HG03045 (cell line): ENCODE results near the gene ARHGAP36.

Source experiments
- ATAC-seq: cut with Tn5 transposase; IDR thresholded peaks from one replicate; pipeline ENCODE4 v1.9.1; 2021; ENCODE audit warnings: mild to moderate bottlenecking, moderate library complexity; ENCODE audit not compliant: unreplicated experiment

The ARHGAP36 gene, protein sequence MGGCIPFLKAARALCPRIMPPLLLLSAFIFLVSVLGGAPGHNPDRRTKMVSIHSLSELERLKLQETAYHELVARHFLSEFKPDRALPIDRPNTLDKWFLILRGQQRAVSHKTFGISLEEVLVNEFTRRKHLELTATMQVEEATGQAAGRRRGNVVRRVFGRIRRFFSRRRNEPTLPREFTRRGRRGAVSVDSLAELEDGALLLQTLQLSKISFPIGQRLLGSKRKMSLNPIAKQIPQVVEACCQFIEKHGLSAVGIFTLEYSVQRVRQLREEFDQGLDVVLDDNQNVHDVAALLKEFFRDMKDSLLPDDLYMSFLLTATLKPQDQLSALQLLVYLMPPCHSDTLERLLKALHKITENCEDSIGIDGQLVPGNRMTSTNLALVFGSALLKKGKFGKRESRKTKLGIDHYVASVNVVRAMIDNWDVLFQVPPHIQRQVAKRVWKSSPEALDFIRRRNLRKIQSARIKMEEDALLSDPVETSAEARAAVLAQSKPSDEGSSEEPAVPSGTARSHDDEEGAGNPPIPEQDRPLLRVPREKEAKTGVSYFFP

DNA sequence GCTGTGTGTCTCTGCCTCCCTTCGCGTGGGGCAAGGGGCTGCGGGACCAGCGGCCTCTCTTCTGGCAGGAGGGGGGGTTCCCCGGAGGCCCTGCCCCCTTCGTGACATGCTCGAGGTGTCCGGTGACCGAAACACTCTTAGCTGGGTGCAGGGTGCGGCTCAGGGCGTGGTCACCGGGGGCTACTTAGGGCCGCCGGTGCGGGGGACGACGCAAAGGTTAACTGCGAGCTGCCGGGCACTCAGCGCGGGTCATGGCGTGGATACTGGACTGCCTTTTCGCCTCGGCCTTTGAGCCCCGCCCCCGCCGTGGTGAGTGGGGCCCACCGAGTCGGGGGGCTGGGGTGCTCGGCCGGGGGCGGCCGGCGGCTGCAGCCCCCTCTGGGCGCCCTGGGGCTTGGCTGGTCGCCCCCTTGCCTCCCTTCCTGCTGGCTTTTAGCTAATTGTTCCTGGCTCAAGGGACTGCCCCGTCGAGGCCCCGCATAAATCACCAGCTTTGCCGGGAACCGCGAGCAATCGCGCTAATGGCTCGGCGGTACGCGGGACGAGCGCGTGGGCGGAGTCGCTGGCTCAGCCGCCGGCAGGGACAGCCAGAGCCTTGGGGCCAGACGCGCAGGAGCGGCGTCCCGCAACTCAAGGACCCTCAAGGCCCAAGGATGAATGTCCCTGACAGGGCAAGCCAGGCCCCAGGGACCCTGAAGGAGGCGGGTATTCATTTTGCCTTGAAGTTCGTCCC lies at the start of gene ARHGAP36:
Gene ARHGAP36 (plus strand): TSS at position 211 of the 733 bp plus-strand sequence. CDS start 23,320 bp downstream, outside the sequence.
- no peak for ATAC-seq

DNA sequence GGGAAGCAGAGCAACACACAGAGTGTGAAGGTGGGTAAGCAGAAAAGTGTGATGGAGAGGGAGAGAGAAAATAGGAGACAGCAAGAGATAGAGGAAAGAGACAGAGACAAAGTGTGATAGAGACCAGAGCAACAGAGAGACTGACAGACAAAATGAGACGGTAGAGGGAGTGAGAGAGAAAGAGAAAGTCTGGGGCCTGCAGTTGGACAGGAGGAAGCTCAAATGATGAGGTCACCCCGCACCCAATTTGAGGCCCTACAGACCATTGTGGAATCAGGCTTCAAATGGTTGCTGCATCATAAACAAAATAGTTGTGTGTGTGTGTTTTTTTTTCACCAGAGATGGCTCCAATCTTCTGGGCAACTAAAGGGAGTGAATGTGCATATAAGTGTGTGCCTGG lies 48.0 kb upstream of the ARHGAP36 start:
- ATAC-seq, result no peak

DNA sequence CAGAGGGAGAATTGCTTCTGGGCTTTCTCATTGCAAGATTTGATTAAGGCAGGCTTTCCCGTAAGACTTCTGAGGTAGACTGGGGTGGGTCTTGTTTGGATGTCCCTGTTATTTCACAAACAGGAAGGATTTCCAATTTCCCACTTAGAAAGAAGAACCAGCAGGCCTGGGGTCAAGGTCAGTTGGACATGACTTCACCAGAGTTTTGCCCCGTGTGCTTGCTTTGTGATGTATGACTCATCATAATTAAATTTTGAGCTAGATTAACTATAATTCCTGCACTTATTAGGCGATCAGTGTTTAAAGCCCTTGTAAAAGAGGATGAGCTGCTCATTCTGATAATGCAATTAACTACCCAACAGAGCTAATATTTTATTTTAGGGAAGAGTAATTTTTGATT lies 32.8 kb upstream of the ARHGAP36 start:
- no peak for ATAC-seq

DNA sequence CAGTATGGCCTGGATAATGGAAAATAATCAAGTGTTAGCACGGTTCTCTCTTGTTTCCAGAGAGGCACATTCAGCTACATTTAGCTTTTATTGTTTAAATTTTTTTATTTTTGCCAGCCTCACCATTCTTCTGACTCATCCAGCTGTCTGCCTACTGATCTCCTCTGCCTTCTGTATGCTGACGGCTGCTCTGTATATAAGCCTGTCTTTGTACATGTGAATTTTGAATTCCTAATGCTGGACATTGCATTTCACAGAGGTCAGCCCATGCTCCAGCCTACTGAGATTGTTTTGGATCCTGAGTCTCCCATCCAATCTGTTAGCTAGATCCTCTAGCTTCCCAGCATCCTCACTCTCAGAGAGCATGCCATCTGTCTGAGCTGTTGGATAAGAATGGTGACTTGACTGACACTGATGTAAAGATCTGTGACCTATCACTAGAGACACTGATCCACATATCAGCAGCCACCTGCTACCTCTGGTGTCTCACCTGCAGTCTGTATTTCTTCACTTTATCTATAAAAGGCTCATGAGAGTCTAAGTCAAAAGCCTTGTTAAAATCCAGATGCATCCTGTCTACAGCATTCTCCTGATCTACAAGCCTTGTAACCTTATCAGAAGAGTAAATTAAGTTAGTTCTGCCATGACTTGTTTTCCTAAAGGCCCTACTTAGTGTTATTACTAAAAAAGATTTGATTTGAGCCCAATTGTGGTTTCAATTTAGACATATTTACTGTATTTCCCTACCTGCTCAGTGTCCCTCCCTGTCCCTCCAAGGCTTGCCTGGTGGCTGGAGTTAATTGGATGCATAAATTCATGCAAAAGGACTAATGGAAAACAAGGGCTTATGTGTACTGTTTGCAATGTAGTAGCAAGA lies 25.6 kb upstream of the ARHGAP36 start:
- ATAC-seq, result no peak

DNA sequence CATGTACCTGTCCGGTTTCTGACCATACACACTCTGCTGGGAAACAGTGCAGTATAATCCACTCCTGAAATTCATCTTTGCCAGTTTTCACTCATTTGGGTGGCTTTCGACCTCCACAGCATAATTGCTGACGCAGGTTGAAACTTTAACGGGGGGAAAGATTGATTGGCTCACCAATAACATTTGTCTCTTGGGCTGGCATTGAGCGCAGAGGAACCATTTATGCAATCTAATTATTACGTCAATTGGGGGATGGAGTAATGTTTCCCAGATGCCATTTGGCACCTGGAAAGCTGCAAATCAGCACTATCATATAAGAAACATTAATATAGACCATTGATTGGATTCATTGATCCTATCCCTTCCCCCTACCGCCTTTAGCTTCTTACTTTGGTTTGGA lies 24.1 kb upstream of the ARHGAP36 start:
- ATAC-seq, result no peak

DNA sequence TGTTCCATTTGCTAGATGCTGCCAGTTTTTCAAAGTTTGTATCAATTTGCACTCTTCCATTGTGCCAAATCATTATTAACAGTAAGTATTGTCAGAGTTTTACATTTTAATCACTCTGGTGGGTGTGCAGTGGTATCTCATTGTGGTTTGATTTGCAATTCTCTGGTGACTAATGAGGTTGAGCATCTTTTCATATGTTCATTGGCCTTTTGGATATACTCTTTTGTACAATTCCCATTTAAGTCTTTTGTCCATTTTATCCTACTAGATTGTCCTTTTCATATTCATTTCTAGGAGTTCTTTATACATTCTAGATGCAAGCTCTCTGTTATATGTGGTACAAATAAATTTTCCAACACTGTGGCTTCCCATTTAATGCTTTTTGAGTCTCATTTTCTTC lies 17.4 kb upstream of the ARHGAP36 start:
- no peak for ATAC-seq

DNA sequence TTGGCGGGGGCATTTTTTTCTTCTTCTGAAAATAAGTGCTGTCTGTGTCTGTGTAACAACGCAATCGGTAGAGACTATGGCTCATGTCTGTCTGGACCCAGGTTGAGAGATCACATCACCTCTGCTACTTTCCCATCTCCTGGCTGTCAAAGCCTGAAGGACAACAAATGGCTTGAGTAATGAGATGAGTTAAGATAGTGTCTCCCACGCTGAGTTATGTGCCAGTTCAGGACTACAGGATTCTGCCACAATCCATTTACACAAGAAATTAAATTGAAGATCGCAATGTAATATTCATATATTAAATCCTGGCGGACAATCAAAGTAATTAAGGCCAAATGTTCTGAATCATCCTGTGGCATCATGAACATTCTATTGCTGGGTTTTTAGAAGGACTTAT lies 16.5 kb upstream of the ARHGAP36 start:
- no peak for ATAC-seq

DNA sequence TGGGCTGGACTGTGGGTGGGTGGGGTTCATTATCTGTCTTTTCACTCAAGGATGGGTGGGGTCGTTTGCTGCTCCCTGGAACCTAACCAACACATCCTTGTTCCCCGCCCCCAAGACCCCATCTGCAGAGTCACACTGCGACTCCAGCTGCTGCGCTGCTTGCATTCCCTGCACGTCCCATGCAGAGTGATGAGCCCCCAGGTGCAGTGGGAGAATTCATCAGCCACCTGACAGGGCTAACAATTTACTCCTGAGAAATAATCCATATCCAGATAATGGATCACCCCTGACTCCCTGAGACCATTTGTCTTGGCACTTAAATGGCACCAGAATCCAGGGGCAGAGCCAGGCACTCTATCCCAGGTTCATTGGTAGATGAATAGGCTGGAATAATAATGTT lies 12.4 kb upstream of the ARHGAP36 start:
- no peak for ATAC-seq

DNA sequence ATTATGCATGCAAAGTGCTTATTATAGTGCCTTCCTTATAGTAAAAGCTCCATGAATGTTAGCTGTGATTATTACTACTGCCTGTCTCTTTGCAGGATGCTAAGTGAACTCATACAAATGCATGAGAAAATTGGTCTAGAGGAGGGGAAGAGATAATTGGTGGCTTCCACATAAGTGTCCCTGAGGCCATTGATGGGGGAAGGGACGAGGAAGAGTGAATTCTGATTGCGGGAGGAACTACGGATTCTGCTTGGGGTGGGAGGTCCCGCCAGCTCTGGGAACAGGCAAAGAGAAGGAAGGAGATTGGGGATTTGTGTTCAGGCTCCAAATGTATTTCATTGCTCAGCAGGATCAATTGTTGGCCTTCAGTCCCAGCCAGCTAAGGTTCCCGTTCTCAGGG lies 11.6 kb upstream of the ARHGAP36 start:
- ATAC-seq, result no peak

DNA sequence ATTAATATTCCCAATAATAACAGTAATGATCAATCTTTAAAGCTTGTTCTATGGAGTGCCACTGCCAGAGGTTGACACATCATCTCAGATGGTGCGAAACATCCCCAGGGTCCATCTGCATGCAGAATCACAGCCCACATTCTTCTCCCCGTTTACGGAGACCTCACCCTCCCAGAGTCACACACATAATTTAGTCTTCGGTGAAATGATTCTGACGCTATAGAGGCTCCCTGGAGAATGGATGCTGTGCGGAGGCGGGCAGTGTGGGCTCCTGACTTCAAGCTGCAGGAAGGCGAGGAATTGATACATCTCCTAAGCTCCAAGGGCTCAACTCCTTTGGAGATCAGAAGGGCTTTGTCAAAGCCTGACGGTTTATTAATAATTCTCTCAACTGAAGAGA lies 11.0 kb upstream of the ARHGAP36 start:
- ATAC-seq, result no peak

DNA sequence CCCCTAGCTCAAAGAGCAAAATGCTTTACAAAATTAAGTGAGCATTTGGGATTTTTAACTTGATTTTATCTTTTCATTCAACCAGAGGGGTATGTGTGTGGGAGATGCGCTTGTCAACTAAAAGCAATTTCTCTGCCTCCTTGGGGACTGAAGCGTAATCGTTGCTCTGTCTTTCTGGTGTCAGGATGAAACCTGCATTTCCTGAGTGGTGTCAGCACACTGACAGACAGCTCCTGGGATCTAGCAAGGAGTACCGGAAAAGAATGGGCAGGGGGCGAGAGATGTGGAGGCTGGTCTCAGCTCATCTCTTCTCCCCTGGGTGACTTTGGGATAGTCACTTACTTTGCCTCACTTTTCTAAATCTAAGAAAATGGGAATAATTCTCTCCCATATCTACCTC lies 5.1 kb upstream of the ARHGAP36 start:
- no peak for ATAC-seq

DNA sequence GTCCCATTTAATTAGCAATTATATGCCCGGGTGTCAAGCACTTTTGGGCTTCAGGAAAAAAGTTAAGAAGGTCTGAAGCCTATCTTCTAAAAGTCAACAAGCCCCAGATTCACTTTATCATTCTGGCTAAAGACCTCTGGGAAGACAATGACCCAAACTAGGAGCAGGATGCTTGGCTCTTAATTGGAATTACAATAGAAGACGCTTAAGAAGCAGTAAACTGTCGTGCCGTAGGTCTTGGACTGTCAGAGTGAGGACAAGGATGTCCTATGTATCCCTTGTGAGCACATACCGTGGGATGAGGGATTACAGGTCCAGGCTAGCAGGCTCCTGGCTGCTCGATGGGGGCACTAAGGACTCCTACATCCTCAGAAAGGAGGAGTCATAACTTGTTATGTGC lies 3.2 kb upstream of the ARHGAP36 start:
- ATAC-seq, result no peak

DNA sequence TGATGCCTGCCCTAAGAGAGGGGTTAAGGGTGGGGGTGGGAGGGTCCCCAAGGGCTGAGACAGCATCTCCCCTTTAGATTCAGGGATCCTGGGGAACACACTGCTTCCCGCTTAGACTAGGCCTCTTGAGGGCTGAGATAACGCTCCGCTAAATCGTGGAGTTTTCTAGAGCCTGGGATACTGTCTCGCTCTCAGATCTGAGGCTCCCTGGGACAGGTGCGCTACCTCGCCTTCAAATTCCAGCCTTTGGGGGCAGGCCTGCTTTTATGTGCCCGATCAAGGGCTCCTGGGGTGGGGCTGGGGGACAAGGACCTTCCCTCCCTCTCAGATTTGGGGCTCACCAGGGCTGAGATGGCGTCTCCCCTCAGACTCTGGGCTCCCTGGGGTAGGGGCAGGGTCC lies 440 bp upstream of the ARHGAP36 start:
- ATAC-seq, result no peak

DNA sequence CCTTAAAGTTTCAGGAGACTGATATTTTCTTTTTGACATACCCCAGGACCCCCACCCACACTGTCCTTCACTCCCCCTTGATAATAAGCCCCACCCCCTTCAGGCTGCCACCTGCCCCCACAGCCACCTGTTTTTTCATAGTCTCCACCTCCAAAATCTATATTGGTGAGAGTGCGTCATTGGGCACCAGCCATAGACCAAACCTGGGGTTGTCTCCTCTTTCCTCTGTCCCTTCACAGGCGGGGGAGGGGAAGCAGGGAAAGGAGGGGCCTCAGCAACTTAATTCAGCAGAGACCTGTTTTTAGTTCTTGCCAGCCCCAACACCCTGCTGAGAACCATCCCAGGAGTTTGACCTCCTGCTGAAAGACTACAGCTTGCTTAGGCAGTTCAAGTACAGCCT lies 1.1 kb downstream of the ARHGAP36 start:
- ATAC-seq, result no peak

DNA sequence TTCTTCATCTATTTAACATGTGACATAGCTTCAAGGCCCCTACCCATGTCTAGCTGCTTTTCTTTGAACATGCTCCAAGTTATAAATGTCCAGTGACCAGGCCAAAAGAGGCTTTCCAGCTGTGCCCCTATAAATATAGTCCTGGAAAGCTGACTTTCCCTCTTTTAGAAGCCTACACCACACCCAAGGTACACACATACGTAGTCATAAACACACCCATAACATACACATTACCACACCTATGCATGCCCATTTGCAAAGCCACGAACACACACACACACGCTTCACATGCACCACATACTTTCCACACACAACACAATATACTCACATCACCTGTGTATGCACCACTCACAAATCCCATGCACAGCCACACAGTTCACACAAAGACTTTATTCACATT lies 2.0 kb downstream of the ARHGAP36 start:
- ATAC-seq, result no peak

DNA sequence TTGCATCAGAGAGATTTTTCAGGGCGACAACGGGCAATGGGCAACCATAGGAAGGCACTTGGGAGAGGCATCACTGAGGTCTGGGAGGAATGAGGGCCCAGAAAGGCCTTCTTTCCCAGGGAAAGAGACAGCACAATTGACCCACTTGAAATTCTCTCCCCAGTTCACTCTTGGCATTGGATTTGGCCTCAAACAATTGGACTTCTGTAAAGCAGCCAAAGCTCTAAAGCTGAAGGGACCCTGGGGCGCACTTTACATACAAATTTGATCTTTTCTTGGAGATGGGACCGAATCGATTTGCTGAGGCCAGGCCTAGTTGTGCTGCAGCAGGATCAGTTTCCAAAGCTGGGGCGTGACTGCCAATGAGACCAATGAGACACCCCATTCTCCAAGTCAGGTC lies 3.2 kb downstream of the ARHGAP36 start:
- no peak for ATAC-seq

DNA sequence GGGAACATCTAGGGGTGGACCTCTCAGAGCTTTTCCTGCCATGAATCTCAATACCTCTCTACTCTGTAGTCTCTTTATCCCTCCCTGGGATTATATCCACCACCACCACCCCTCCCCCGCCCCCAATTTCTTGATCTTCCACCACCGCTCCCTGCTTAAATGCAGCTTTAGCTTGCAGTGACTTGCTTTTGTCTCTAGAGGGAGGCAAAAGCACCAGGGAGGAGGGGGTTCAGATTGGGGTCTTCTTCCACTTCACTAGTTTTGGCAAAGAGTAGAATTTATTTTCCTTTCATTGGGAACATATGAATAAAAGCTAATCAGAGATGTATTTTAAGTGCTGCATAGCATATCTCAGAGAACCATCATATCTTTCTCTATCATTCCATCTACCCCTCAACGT lies 5.5 kb downstream of the ARHGAP36 start:
- no peak for ATAC-seq

DNA sequence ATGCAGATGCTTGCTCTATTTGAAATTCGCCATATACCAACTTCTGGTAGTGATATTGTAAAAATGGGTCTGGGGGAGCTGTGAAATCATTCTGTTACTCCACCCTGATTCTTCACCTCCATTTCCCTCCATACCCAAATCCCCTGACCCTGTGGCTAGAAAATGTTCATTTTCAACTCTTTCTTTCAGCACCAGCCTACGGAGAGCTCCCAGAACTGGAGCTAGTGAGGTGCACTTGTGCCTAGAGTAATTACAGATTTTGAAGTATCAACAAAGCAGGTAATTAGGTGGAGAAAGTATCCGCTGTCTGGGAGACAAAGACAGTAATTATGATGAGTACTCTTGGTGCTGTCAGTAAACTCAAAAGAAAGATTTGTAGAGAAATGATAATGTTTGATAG lies 8.1 kb downstream of the ARHGAP36 start:
- ATAC-seq, result no peak

DNA sequence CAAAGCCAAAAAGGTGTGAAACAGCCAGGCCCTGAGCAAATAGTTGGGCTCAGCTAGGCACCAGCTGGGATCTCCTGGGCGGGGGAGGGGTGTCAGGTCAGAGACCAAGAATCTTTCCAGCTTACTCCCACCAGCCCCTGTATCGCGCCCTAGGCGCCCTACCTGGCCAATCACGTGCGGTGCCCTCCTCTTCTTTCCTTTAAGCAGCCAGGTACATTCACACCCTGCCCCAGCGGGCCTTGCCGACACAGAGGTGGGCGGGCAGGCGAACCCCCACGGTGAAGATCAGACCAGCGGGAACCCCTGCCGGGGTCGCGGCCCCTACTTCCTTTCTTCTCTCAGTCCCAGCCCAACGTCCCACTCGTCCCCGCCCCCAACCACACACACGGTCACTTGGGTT lies 9.1 kb downstream of the ARHGAP36 start:
- no peak for ATAC-seq

DNA sequence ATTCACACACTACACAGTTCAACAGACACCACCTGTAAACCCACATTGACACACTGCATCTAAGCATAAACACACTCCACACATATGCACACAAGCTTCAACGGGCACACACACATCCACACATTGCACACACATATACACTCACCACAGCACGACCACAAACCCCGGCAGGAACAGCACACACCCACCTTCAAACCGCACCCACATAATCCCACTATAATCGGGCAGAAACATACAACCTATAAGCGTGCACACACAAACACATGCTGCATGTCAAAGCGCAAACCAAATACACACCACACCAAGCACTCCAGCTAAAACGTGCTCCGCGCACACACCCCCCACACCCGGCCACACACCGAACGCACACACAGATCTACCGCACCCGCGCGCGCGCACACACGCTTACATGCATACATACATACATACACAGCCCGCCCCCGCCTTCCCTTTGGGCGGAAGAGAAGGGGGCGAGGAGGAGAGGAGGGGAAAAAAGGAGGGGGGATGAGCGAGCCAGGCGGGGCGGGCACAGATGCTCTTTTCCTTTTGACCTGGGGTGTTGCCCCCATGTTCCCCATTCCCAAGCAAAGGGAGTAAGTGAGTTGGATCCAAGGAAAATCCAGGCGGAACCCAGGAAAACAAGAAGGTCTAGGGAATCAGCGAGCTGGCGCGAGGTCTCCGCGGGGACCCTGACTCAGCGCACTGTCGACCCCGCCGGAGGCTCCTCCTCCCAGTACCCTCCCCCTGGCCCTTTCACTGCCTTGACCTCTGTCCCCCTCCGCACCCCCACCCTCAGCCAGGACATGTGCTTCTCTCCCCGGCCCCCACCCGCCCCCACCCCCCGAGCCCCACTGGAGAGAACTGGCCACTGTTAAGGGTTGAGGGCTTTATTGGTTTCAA lies 9.9 kb downstream of the ARHGAP36 start:
- ATAC-seq, result no peak
